Kidney epithelial cell (primary cell): ENCODE data around the gene SFSWAP. TPM values are rescaled to one million over a fixed set of nuclear protein-coding genes. Genes with fewer than 3 reads are reported as not detected.

Experiments used
- DNase-seq: peaks from one replicate; pipeline ENCODE4 v3.0.0-alpha.2; 2010; ENCODE audit warnings: low read depth
- H3K27me3 ChIP-seq: 2 replicates; pipeline ENCODE4 v1.6.0; 2011; ENCODE audit warnings: low read length; ENCODE audit not compliant: control insufficient read depth, insufficient read depth
- H3K36me3 ChIP-seq: 2 replicates; pipeline ENCODE4 v1.5.1; 2011; ENCODE audit warnings: low read length; ENCODE audit not compliant: control insufficient read depth, insufficient read depth
- H3K4me3 ChIP-seq: 2 replicates; pipeline ENCODE4 v1.5.1; 2011; ENCODE audit warnings: low read depth, mild to moderate bottlenecking, control low read depth, low read length
- CTCF ChIP-seq: IDR thresholded peaks from 2 replicates; pipeline ENCODE4 v1.5.1; 2011; ENCODE audit warnings: mild to moderate bottlenecking, moderate library complexity, low read length, control low read depth, inconsistent platforms; ENCODE audit not compliant: insufficient read depth, poor library complexity, severe bottlenecking
- total RNA-seq: library from RNA; depleted of rRNA; stranded (reverse); fragments of >200 nt; gene quantifications from 2 replicates; pipeline ENCODE4 v1.2.3, GENCODE V29; 2015

Gene SFSWAP
- total RNA-seq, 1 donor from 2014 or later: 27.7 TPM

GRCh38 chr12:131721548-131721947 lies 10.7 kb downstream of the SFSWAP start:
- no peaks in the 10 kb centered on the region for H3K27me3 ChIP-seq
- H3K4me3 ChIP-seq: no peak overlapping the region
- H3K36me3 ChIP-seq: peaks cover 3% of the 10 kb centered on the region
- no peak for TF ChIP-seq CTCF
- DNase-seq: no peak

GRCh38 chr12:131723532-131723931 lies 12.6 kb downstream of the SFSWAP start:
- Histone ChIP-seq H3K36me3 (peaks cover 3% of the 10 kb centered on the region), H3K27me3 (no peaks in the 10 kb centered on the region), H3K4me3 (no peak overlapping the region)
- no peak for DNase-seq
- no peak for TF ChIP-seq CTCF

GRCh38 chr12:131724534-131724933 lies 13.6 kb downstream of the SFSWAP start:
- no peak for TF ChIP-seq CTCF
- peaks cover 3% of the 10 kb centered on the region for H3K36me3 ChIP-seq
- no peaks in the 10 kb centered on the region for H3K27me3 ChIP-seq
- DNase-seq: no peak
- H3K4me3 ChIP-seq: no peak overlapping the region

GRCh38 chr12:131725503-131725902 lies 14.6 kb downstream of the SFSWAP start:
- no peaks in the 10 kb centered on the region for H3K27me3 ChIP-seq
- peaks cover 2% of the 10 kb centered on the region for H3K36me3 ChIP-seq

GRCh38 chr12:131728720-131729119 lies 17.8 kb downstream of the SFSWAP start:
- no peak for DNase-seq
- Histone ChIP-seq H3K4me3 (no peak overlapping the region), H3K36me3 (peaks cover 3% of the 10 kb centered on the region), H3K27me3 (no peaks in the 10 kb centered on the region)
- TF ChIP-seq CTCF: no peak

More at GRCh38 chr12:131725503-131725902, 14.6 kb downstream of the SFSWAP start:
- no peak for DNase-seq
- no peak overlapping the region for H3K4me3 ChIP-seq
- TF ChIP-seq CTCF: no peak

- Histone ChIP-seq H3K4me3 (no peak overlapping the region), H3K27me3 (no peaks in the 10 kb centered on the region), H3K36me3 (peaks cover 3% of the 10 kb centered on the region)
- no peak for DNase-seq
- TF ChIP-seq CTCF: no peak
These were observed 18.5 kb downstream of the SFSWAP start for GRCh38 chr12:131729254-131729955.
